ENCODE results near the gene APP. TPM values are rescaled to one million over a fixed set of nuclear protein-coding genes. Genes with fewer than 3 reads are reported as not detected.

Gene APP
- polyA plus RNA-seq, 2 donors: 28.6 to 81.7 TPM

DNA sequence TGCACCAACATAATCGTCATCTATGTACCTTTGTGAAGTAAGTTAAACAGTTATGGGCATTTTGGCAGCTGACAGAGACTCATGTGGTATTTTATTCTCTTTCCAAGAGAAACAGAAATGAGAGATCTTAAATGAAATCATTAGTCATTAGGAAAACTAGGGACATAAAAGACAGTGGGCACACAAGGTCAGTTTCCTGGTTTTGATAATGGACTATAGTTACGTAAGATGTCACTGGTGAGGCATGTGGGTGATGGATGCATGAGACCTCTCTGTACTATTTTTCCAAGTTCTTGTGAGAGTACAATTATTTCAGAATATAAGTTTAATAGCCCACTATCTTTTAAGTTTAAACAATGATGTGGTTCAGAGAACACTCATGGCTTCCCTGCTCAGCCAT is 216.9 kb downstream of the APP start:
- H3K27me3 ChIP-seq (ENCODE audit: control insufficient read depth in 1 of 2, insufficient read depth in 2 of 2, low read length in 2 of 2): no peaks in the 10 kb centered on the region
- no peaks in the 10 kb centered on the region for H3K9me3 ChIP-seq (ENCODE audit: control insufficient read depth in 2 of 2, insufficient read depth in 1 of 2, low read depth in 1 of 2, low read length in 1 of 2)
- H3K27ac ChIP-seq (ENCODE audit: low read depth in 2 of 2, low read length in 1 of 2): no peak overlapping the region
- 81 to 83% methylated on average over 2 of the region's 2 CpGs for WGBS, 2 donors
- H3K4me1 ChIP-seq (ENCODE audit: control insufficient read depth in 2 of 2, insufficient read depth in 2 of 2, low read length in 1 of 2): no peaks in the 10 kb centered on the region
- H3K4me3 ChIP-seq (ENCODE audit: low read depth in 1 of 2, low read length in 2 of 2): no peak overlapping the region
- peaks cover 0 to 4% of the 10 kb centered on the region in 2 donors for H3K36me3 ChIP-seq (ENCODE audit: control insufficient read depth in 2 of 2, insufficient read depth in 2 of 2, low read length in 1 of 2)

DNA sequence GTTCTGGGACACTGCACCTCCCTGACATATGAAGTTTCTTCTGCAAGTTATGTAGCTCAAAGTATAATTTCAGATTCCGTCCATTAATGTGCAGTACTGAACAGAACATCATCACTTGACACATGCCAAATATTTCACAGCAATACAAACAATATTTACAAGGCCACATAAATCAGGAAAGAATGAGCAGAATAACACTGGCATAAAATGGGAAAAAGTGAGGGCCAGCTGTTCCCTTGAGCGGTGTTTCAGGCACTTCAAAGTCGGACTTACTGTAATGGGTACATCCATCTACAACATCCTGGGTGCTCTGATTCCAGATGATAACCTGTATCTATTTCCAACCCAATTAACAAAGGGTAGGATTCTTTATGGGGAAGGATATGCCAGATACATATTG is 217.4 kb downstream of the APP start:
- 92 to 94% methylated on average over 3 of the region's 3 CpGs for WGBS, 2 donors
- no peaks in the 10 kb centered on the region for H3K27me3 ChIP-seq (ENCODE audit: control insufficient read depth in 1 of 2, insufficient read depth in 2 of 2, low read length in 2 of 2)
- no peaks in the 10 kb centered on the region for H3K9me3 ChIP-seq (ENCODE audit: control insufficient read depth in 2 of 2, insufficient read depth in 1 of 2, low read depth in 1 of 2, low read length in 1 of 2)
- H3K4me3 ChIP-seq (ENCODE audit: low read depth in 1 of 2, low read length in 2 of 2): no peak overlapping the region
- H3K4me1 ChIP-seq (ENCODE audit: control insufficient read depth in 2 of 2, insufficient read depth in 2 of 2, low read length in 1 of 2): no peaks in the 10 kb centered on the region
- H3K27ac ChIP-seq (ENCODE audit: low read depth in 2 of 2, low read length in 1 of 2): no peak overlapping the region
- H3K36me3 ChIP-seq (ENCODE audit: control insufficient read depth in 2 of 2, insufficient read depth in 2 of 2, low read length in 1 of 2): peaks cover 0 to 4% of the 10 kb centered on the region in 2 donors

DNA sequence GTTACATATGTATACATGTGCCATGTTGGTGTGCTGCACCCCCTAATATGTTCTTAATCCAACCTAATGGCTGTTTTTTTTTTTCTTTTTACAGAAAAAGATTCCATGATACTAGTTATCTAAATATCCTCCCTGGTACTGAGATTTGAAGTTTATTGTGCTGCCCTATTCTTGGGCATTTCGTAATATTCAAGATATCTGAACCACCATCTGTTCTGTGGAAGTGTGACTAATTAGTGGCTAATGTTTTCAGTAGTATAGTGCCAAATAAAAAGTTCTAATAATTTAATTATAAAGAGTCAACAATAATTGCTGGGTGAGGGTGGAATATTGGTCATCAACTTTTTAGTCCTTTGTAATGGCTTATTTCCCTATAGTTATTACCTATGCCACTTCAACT is 218.3 kb downstream of the APP start:
- 75 to 80% methylated on average over 1 of the region's 1 CpG for WGBS, 2 donors

DNA sequence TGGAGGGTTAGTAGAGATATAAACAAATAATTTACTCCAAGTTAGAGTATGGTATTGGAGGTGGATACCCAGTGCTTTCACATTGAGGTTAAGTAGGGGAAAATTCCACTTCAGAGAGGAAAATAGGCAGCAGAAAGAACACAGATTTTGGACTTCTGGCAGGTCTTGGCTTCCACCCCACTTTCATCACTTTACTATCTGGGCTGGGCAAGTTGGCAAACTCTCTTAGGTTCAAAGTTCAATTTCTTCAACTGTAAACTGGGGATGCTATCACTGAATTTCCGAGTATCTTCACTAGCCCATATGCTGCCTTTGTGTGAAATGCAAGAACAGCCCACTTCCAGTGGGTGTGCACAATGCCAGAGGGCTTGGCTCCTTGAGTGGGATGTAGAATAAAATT is 220.9 kb downstream of the APP start:
- H3K9me3 ChIP-seq (ENCODE audit: control insufficient read depth in 2 of 2, insufficient read depth in 1 of 2, low read depth in 1 of 2, low read length in 1 of 2): no peaks in the 10 kb centered on the region
- no peak overlapping the region for H3K4me3 ChIP-seq (ENCODE audit: low read depth in 1 of 2, low read length in 2 of 2)
- no peaks in the 10 kb centered on the region for H3K27me3 ChIP-seq (ENCODE audit: control insufficient read depth in 1 of 2, insufficient read depth in 2 of 2, low read length in 2 of 2)
- no peaks in the 10 kb centered on the region for H3K4me1 ChIP-seq (ENCODE audit: control insufficient read depth in 2 of 2, insufficient read depth in 2 of 2, low read length in 1 of 2)
- no peaks in the 10 kb centered on the region for H3K36me3 ChIP-seq (ENCODE audit: control insufficient read depth in 2 of 2, insufficient read depth in 2 of 2, low read length in 1 of 2)
- 0% methylated on average over 1 of the region's 1 CpG for WGBS, 2 donors
- H3K27ac ChIP-seq (ENCODE audit: low read depth in 2 of 2, low read length in 1 of 2): no peak overlapping the region

More for the DNA sequence above, 218.3 kb downstream of the APP start:
- Histone ChIP-seq H3K4me3 (ENCODE audit: low read depth in 1 of 2, low read length in 2 of 2) (no peak overlapping the region), H3K4me1 (ENCODE audit: control insufficient read depth in 2 of 2, insufficient read depth in 2 of 2, low read length in 1 of 2) (no peaks in the 10 kb centered on the region), H3K27me3 (ENCODE audit: control insufficient read depth in 1 of 2, insufficient read depth in 2 of 2, low read length in 2 of 2) (no peaks in the 10 kb centered on the region), H3K27ac (ENCODE audit: low read depth in 2 of 2, low read length in 1 of 2) (no peak overlapping the region), H3K36me3 (ENCODE audit: control insufficient read depth in 2 of 2, insufficient read depth in 2 of 2, low read length in 1 of 2) (peaks cover 0 to 4% of the 10 kb centered on the region in 2 donors), H3K9me3 (ENCODE audit: control insufficient read depth in 2 of 2, insufficient read depth in 1 of 2, low read depth in 1 of 2, low read length in 1 of 2) (no peaks in the 10 kb centered on the region)

DNA sequence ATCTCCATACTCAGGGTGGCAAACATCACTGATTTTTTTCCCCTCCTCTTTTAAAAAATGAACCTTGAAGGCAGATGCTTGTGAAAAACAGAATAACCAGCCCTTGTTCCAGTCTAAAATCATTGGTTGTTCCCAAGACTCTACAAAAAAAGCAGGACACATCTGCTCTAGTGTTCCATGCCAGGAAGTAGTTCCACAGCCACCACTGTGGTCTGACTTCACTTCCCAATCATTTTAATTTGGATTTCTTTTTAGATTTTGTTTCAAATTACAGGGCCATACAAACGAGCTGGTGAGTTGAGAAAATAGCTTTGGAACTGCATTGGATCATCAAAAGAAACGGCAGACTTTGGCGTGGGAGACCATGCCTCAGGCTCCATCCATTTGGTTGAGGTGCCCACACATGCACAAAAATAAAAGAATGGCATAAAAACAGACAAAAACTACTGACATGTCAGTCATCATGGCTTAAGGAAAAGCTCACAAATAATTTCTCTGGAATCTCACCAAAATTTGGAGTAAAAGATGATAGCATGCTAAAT is 225.8 kb downstream of the APP start:
- no peaks in the 10 kb centered on the region for H3K36me3 ChIP-seq (ENCODE audit: control insufficient read depth in 2 of 2, insufficient read depth in 2 of 2, low read length in 1 of 2)
- H3K9me3 ChIP-seq (ENCODE audit: control insufficient read depth in 2 of 2, insufficient read depth in 1 of 2, low read depth in 1 of 2, low read length in 1 of 2): no peaks in the 10 kb centered on the region
- peaks cover 0 to 4% of the 10 kb centered on the region in 2 donors for H3K4me1 ChIP-seq (ENCODE audit: control insufficient read depth in 2 of 2, insufficient read depth in 2 of 2, low read length in 1 of 2)
- H3K27ac ChIP-seq (ENCODE audit: low read depth in 2 of 2, low read length in 1 of 2): no peak overlapping the region
- H3K4me3 ChIP-seq (ENCODE audit: low read depth in 1 of 2, low read length in 2 of 2): no peak overlapping the region
- no peaks in the 10 kb centered on the region for H3K27me3 ChIP-seq (ENCODE audit: control insufficient read depth in 1 of 2, insufficient read depth in 2 of 2, low read length in 2 of 2)
- 37 to 61% methylated on average over 3 of the region's 3 CpGs for WGBS, 2 donors

DNA sequence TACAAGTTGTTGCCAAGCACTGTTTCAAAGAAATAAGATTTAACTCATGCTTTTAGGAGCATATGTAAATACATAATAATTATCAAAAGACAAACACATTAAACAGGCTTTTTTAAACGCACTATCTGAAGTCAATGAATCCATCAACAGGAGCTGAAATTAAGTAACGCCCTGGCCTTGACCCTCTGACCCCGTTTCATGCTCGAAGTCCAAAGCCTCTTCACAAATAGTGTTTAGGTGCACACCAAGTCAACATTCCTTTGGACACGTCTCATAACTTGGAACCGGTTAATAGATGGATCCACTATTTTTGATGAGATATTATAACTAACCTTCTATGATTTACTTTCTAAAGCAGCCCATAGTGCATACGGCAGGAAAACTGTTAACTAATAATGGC is 226.5 kb downstream of the APP start:
- no peaks in the 10 kb centered on the region for H3K27me3 ChIP-seq (ENCODE audit: control insufficient read depth in 1 of 2, insufficient read depth in 2 of 2, low read length in 2 of 2)
- H3K9me3 ChIP-seq (ENCODE audit: control insufficient read depth in 2 of 2, insufficient read depth in 1 of 2, low read depth in 1 of 2, low read length in 1 of 2): no peaks in the 10 kb centered on the region
- H3K36me3 ChIP-seq (ENCODE audit: control insufficient read depth in 2 of 2, insufficient read depth in 2 of 2, low read length in 1 of 2): no peaks in the 10 kb centered on the region
- 48 to 53% methylated on average over 7 of the region's 7 CpGs for WGBS, 2 donors
- H3K27ac ChIP-seq (ENCODE audit: low read depth in 2 of 2, low read length in 1 of 2): no peak overlapping the region
- H3K4me3 ChIP-seq (ENCODE audit: low read depth in 1 of 2, low read length in 2 of 2): no peak overlapping the region
- H3K4me1 ChIP-seq (ENCODE audit: control insufficient read depth in 2 of 2, insufficient read depth in 2 of 2, low read length in 1 of 2): peaks cover 0 to 4% of the 10 kb centered on the region in 2 donors

DNA sequence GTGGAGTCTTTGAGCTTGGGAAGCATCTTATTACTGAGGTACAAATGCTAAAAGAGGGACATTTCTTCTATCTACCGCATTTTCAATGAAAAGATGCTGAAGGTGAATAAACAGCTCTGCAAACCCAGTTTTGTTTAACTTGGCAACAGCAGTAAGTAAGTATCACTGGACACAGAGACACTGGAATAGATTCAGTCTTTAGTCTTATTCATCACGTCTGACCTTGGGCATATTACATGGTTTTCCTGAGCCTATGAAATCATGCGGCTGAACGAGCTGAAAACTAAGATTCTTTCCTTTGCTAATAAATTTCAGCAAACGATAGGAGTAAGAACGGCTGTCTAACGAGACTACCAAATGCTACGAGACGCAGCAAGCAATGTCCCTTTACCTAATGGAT is 228.4 kb downstream of the APP start:
- no peaks in the 10 kb centered on the region for H3K9me3 ChIP-seq (ENCODE audit: control insufficient read depth in 2 of 2, insufficient read depth in 1 of 2, low read depth in 1 of 2, low read length in 1 of 2)
- no peaks in the 10 kb centered on the region for H3K27me3 ChIP-seq (ENCODE audit: control insufficient read depth in 1 of 2, insufficient read depth in 2 of 2, low read length in 2 of 2)
- no peak overlapping the region for H3K27ac ChIP-seq (ENCODE audit: low read depth in 2 of 2, low read length in 1 of 2)
- WGBS, 2 donors: 87 to 90% methylated on average over 9 of the region's 9 CpGs
- H3K36me3 ChIP-seq (ENCODE audit: control insufficient read depth in 2 of 2, insufficient read depth in 2 of 2, low read length in 1 of 2): no peaks in the 10 kb centered on the region
- H3K4me3 ChIP-seq (ENCODE audit: low read depth in 1 of 2, low read length in 2 of 2): no peak overlapping the region
- H3K4me1 ChIP-seq (ENCODE audit: control insufficient read depth in 2 of 2, insufficient read depth in 2 of 2, low read length in 1 of 2): peaks cover 0 to 4% of the 10 kb centered on the region in 2 donors

DNA sequence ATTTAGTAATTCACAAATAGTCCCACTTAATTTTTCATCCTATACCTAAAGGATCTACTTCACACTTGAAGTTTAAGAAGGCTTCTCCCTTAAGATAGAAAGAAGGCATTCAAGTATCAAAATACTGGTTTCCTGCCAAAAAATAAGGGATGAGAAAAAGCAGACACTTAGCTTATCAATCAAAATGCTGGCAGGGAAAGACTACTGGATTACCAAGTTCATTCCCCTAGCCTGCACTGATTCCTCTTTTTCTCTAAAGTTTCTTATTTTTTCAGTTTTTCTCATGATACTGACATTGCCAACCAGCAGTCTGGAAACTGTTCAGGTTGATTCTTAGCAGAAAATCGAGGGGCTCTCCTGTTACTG is 231.2 kb downstream of the APP start:
- 10 to 32% methylated on average over 1 of the region's 1 CpG for WGBS, 2 donors
- no peak overlapping the region for H3K27ac ChIP-seq (ENCODE audit: low read depth in 2 of 2, low read length in 1 of 2)

DNA sequence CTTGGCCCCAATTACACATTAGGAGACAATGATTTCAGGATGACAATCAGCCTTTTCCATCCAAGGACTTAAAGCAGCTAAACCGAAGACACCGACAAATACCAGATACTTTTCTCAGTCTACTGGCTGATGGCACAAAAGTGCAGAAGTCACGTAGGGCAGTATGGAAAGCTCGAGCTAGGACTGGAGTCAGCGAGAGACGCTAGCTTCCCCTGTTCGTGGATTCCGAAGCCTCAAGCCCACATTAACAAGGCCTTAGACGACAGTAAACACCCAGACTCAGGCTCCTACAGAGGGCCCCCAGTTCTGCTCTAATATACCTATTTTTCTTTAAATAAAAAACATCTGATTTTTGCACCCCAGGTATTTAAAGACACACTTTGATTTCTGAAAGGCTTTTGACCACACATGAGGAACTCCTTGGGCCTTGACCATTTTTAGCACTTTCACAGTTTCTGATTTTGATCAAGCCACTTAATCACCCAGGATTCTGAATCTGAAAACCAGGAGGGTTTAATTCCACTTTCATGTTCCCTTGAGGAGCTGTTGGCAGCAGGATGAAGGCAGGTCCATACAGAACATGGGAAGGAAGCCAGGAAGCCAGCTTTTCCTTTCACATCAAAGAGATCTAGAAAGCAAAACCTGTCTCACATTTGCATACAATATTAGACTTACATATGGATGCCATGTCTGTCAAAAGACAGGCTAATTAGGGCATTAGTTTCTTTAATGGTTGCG is 231.7 kb downstream of the APP start:
- H3K4me3 ChIP-seq (ENCODE audit: low read depth in 1 of 2, low read length in 2 of 2): no peak overlapping the region
- no peaks in the 10 kb centered on the region for H3K27me3 ChIP-seq (ENCODE audit: control insufficient read depth in 1 of 2, insufficient read depth in 2 of 2, low read length in 2 of 2)
- 53 to 67% methylated on average over 10 of the region's 10 CpGs for WGBS, 2 donors
- no peaks in the 10 kb centered on the region for H3K36me3 ChIP-seq (ENCODE audit: control insufficient read depth in 2 of 2, insufficient read depth in 2 of 2, low read length in 1 of 2)
- H3K9me3 ChIP-seq (ENCODE audit: control insufficient read depth in 2 of 2, insufficient read depth in 1 of 2, low read depth in 1 of 2, low read length in 1 of 2): no peaks in the 10 kb centered on the region
- peak overlapping the region; percentile 59 to 60 for H3K27ac ChIP-seq (ENCODE audit: low read depth in 2 of 2, low read length in 1 of 2)
- peaks cover 0 to under 1% of the 10 kb centered on the region in 2 donors for H3K4me1 ChIP-seq (ENCODE audit: control insufficient read depth in 2 of 2, insufficient read depth in 2 of 2, low read length in 1 of 2)

More for the DNA sequence above, 231.2 kb downstream of the APP start:
- Histone ChIP-seq H3K4me1 (ENCODE audit: control insufficient read depth in 2 of 2, insufficient read depth in 2 of 2, low read length in 1 of 2) (peaks cover 0 to 4% of the 10 kb centered on the region in 2 donors), H3K4me3 (ENCODE audit: low read depth in 1 of 2, low read length in 2 of 2) (no peak overlapping the region), H3K9me3 (ENCODE audit: control insufficient read depth in 2 of 2, insufficient read depth in 1 of 2, low read depth in 1 of 2, low read length in 1 of 2) (no peaks in the 10 kb centered on the region), H3K36me3 (ENCODE audit: control insufficient read depth in 2 of 2, insufficient read depth in 2 of 2, low read length in 1 of 2) (no peaks in the 10 kb centered on the region), H3K27me3 (ENCODE audit: control insufficient read depth in 1 of 2, insufficient read depth in 2 of 2, low read length in 2 of 2) (no peaks in the 10 kb centered on the region)

DNA sequence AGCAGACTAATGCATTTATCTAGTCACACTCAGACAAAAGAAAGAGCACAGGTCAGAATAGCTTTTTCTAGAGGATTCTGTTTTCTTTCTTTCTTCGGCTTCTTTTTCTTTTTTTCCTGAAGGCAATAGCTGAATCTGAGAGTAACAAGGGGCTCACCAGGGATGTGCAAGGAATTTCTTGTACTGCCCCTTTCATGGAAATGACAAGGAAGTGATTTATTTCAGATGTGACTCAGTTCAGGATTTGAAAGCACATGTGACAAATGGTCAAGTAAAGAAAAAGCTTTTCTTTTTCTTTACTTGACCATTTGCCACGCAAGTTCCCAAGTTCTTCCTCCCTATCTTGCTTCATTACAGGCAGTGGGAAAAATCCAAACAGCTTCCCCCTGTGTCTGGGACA is 233.8 kb downstream of the APP start:
- no peak overlapping the region for H3K4me3 ChIP-seq (ENCODE audit: low read depth in 1 of 2, low read length in 2 of 2)
- 79 to 86% methylated on average over 2 of the region's 2 CpGs for WGBS, 2 donors
- H3K27me3 ChIP-seq (ENCODE audit: control insufficient read depth in 1 of 2, insufficient read depth in 2 of 2, low read length in 2 of 2): no peaks in the 10 kb centered on the region
- H3K36me3 ChIP-seq (ENCODE audit: control insufficient read depth in 2 of 2, insufficient read depth in 2 of 2, low read length in 1 of 2): no peaks in the 10 kb centered on the region
- H3K4me1 ChIP-seq (ENCODE audit: control insufficient read depth in 2 of 2, insufficient read depth in 2 of 2, low read length in 1 of 2): no peaks in the 10 kb centered on the region
- H3K27ac ChIP-seq (ENCODE audit: low read depth in 2 of 2, low read length in 1 of 2): no peak overlapping the region
- H3K9me3 ChIP-seq (ENCODE audit: control insufficient read depth in 2 of 2, insufficient read depth in 1 of 2, low read depth in 1 of 2, low read length in 1 of 2): no peaks in the 10 kb centered on the region

All from esophagus (tissue), 2 donors.